Thymus (tissue), 11 donors: ENCODE measurements around the gene NOTUM. TPM values are rescaled to one million over a fixed set of nuclear protein-coding genes. Genes with fewer than 3 reads are reported as not detected.

ENCODE experiments used
- DNase-seq, 9 donors: peaks; one replicate each; pipeline ENCODE4 v3.0.0-alpha.2; 2013; ENCODE audit warnings: low spot score in 9 of 9, low read depth in 6 of 9, missing footprints in 1 of 9
- H3K27ac ChIP-seq, 2 donors: one replicate each; pipeline ENCODE4 v1.5.1; 2013; ENCODE audit warnings: control low read depth in 1 of 2, low read depth in 1 of 2, low read length in 1 of 2, mild to moderate bottlenecking in 1 of 2, moderate library complexity in 1 of 2
- H3K27me3 ChIP-seq, 2 donors: one replicate each; pipeline ENCODE4 v1.5.1; 2013; ENCODE audit warnings: low read length in 1 of 2; ENCODE audit not compliant: control insufficient read depth in 2 of 2, insufficient read depth in 1 of 2
- H3K36me3 ChIP-seq, 2 donors: one replicate each; pipeline ENCODE4 v1.5.1; 2013; ENCODE audit warnings: low read length in 1 of 2, mild to moderate bottlenecking in 1 of 2, moderate library complexity in 1 of 2; ENCODE audit not compliant: control insufficient read depth in 2 of 2, insufficient read depth in 2 of 2
- H3K4me1 ChIP-seq, 2 donors: one replicate each; pipeline ENCODE4 v1.5.1; 2013; ENCODE audit warnings: low read length in 2 of 2; ENCODE audit not compliant: control insufficient read depth in 2 of 2, insufficient read depth in 2 of 2
- H3K4me3 ChIP-seq, 2 donors: one replicate each; pipeline ENCODE4 v1.5.1; 2013; ENCODE audit warnings: low read length in 2 of 2, control low read depth in 1 of 2, mild to moderate bottlenecking in 1 of 2
- H3K9me3 ChIP-seq, 2 donors: one replicate each; pipeline ENCODE4 v1.5.1; 2013; ENCODE audit warnings: low read length in 1 of 2, mild to moderate bottlenecking in 1 of 2; ENCODE audit not compliant: control insufficient read depth in 2 of 2, insufficient read depth in 1 of 2
- WGBS: extraction: QIAGEN DNeasy Blood & Tissue Kit; methylation state at CpG from one replicate; pipeline ENCODE4 v1.1.7; 2013; 5-methylcytosine and 5-hydroxymethylcytosine counted together
- polyA plus RNA-seq: library from polyadenylated mRNA; stranded (reverse); fragments of 200-250 nt; gene quantifications from one replicate; pipeline ENCODE4 v1.2.3, GENCODE V29; 2013
- total RNA-seq: library from RNA; stranded (reverse); fragments of 120-200 nt; gene quantifications from one replicate; pipeline ENCODE4 v1.2.4, GENCODE V29; 2013
- donor health status: healthy.

Gene NOTUM
- total and polyA plus RNA-seq, 2 donors = 0.25 to 0.66 TPM

DNA sequence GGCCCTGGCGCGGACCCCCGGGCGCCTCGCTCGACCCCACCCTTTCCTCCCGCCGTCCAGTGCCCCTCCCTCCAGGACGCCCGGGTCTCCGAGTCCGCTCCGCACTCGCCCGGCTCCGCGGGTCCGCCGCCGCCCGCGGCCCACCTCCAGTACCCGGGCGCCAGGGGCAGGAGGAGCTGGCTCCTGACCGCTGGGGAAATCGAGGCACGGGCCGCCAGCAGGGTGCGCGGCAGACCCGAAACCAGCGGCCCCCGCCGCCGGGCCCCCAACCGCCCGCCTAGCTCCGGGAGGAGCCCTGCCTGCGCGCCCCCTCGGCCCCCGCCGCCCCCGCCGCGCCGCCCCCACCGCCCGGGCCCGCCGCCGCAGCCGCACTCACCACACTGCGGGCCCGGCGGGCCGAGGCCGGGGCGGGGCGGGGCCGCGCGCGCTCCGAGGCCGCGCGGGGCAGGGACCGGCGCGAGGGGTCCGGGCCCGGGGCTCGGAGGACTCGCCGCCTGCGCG lies 33.8 kb downstream of the NOTUM start:
- peaks cover 35 to 54% of the 10 kb centered on the region in 2 donors for H3K4me1 ChIP-seq
- peak overlapping the region in 1 of 2 donors; percentile 76 for H3K27ac ChIP-seq
- DNase-seq = peak in 1 of 9 donors; percentile 28
- peaks cover 20 to 51% of the 10 kb centered on the region in 2 donors for H3K27me3 ChIP-seq
- peak overlapping the region; percentile 59 to 92 for H3K4me3 ChIP-seq
- under 1% methylated on average over 78 of the region's 78 CpGs for WGBS
- H3K36me3 ChIP-seq = peaks cover 4 to 7% of the 10 kb centered on the region in 2 donors
- H3K9me3 ChIP-seq = peaks cover 0 to 8% of the 10 kb centered on the region in 2 donors

DNA sequence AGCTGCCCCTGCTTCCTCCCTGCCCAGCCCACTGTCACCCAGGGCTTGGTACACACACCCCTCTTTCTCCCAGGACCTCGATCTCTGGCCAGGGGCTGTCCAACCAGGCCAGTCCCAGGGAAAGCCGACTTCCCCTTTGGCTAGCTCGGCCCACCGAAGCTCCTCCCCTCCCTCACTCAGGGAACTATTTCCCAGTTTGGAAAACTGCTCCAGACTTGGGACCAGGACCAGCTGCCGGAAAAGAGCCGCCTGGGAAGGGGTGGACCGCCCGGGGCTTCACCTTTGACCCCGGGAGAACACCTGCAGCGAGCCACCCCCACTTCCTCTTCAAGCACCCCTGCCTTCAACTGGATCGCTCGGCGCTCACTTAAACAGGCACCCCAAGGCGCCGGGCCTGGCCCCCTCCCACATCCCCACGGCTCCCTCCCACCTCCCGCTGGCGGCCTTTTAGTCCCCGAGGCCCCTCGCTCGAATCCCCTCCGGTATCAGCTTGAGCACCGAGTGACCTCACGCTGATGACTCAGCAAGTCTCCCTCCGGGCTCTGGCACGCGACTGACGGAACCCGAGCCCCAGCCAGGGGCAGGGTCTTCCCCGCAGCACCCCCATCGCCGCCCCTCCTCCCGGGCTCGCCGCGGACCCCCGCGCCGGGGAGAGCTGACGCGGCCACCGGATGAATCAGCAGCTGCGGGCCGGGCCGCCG lies 34.4 kb downstream of the NOTUM start:
- Histone ChIP-seq H3K9me3 (peaks cover 0 to 8% of the 10 kb centered on the region in 2 donors), H3K27ac (peak overlapping the region; percentile 76 to 78), H3K36me3 (peaks cover 9 to 12% of the 10 kb centered on the region in 2 donors), H3K4me3 (peak overlapping the region; percentile 59 to 92), H3K4me1 (peaks cover 35 to 54% of the 10 kb centered on the region in 2 donors), H3K27me3 (peaks cover 20 to 47% of the 10 kb centered on the region in 2 donors)
- DNase-seq = peak in 4 of 9 donors; percentile 54 to 79 (median 64)
- 1% methylated on average over 46 of the region's 46 CpGs for WGBS

DNA sequence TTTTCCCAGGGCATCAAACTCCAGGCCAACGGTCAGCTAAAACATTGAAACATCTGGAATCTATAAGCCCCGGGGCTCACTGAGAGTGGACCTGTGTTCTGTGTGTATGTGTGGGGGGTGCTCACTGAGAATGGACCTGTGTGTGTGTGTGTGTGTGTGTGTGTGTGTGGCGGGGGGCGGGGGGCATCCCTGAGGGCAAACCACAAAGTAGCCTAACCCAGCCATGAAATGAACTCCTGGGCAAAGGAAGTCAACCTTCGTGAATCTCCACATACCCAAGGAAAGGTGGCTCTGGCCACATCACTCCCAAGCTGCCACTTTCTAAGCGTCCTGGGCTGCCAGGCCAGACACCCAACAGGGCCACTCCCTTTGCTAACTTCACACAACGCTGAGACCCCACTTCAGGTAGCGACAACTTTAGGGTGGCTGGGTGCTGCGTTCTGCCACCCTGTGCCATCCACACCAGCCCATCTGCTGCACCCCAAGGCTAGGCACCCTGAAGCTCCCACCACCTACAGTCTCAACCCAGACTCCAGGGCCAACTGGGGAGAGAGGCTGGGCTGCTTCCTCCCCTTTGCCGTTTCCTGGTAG lies 35.0 kb downstream of the NOTUM start:
- H3K4me1 ChIP-seq = peaks cover 35 to 52% of the 10 kb centered on the region in 2 donors

DNA sequence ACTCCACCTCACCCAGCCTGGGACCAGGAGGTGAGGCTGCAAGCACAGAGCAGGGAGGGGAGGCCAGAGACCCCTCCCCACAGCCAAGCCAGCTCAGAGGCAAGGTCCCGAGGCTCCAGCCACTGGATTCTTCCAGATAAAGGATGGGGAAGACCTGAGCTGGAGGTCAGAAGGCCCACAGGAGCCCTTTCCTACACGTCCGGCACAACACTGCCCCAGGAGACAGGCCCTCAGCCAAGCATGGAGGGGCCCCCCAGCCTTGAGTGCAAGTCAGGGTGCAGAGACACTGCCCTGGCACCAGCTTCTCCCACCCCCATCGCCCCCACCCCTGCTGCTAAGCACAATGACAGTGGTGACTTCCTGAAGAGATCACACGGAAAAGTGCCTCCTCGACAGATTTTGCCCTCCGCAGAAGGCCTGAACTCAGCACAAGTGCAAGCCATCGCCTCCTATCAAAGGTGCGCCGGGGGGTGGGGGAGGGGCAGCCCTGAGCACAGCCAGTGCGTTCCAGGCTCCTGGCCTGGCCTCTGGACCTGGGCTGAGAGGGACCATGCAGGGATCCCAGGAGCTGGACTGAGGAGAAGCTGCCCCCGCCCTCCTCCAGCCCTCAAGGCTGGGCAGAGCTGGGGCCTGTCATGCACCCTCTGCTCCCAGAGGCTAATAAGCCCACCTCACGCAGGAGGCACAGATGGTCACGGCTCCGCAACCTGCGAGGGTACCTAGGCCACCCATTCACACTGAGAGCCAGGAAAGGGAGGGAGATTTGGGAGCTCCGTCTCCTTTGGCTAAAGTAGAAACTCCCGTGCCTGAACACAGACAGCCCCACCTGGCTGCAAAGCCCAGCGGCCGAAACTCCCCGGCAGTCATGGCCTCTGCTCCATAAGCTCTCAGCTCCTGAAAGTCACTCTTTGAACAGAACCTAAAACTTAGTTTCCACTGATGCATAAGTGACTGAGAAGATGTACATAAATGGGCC lies 36.1 kb downstream of the NOTUM start:
- Histone ChIP-seq H3K4me1 (peaks cover 35 to 46% of the 10 kb centered on the region in 2 donors), H3K9me3 (peaks cover 0 to 8% of the 10 kb centered on the region in 2 donors), H3K4me3 (no peak overlapping the region), H3K27ac (peak overlapping the region in 1 of 2 donors; percentile 15), H3K36me3 (peaks cover 14 to 21% of the 10 kb centered on the region in 2 donors), H3K27me3 (peaks cover 20 to 30% of the 10 kb centered on the region in 2 donors)
- peak in 3 of 9 donors; percentile 44 to 69 (median 57) for DNase-seq
- WGBS = 70% methylated on average over 21 of the region's 21 CpGs

More for the DNA sequence above, 35.0 kb downstream of the NOTUM start:
- Histone ChIP-seq H3K27ac (peak overlapping the region; percentile 76 to 78), H3K27me3 (peaks cover 20 to 41% of the 10 kb centered on the region in 2 donors), H3K36me3 (peaks cover 9 to 16% of the 10 kb centered on the region in 2 donors), H3K9me3 (peaks cover 0 to 8% of the 10 kb centered on the region in 2 donors), H3K4me3 (peak overlapping the region; percentile 59 to 92)
- WGBS = 78% methylated on average over 10 of the region's 10 CpGs
- peak in 1 of 9 donors; percentile 35 for DNase-seq

DNA sequence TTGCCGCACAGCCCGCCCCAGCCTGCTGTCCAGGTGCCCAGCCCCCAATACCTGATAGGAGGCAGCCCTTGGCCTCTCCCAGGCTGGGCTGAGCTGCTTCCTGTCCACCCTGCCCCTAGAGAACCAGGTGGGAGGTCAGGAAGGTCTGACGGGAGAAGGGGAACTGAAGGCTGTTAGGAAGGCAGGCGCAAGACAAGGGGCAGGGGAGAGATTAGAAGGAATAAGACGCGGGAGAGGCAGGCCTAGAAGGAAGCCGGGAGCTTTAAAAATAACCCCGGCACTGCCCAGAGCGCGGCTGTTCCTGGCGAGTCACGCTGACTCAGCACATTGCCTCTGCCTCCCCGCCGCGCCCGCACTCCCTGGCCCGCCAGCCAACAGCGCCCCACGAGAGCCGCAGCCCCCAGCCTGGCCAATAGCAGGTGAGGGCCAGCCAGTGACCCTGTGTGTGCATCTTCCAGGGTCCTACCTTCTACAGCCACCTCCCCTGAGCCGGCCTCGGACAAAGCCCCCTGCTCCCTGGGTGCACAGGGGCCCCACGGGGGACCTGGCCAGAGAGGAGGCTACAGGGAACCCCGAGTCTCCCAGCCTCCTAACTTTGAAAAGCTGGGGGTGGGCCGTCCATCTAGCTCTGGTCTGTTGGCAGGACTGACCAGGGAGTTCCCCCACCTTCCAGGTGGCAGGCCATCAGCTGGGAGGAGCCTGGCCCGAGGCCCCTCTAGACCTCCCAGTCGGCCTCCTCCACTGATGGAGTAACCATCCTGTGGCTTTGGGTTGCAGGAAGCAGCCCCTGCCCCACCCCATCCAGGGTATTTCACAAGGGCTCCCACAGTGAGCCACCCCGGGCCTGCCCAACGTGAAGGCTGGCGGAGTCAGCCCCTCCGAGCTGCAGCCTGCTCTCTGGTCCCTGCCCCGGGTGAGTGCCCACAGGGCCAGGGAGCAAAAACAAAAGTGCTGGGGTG lies 37.4 kb downstream of the NOTUM start:
- peaks cover 19 to 24% of the 10 kb centered on the region in 2 donors for H3K36me3 ChIP-seq
- peak overlapping the region; percentile 32 to 33 for H3K27ac ChIP-seq
- DNase-seq = peak in 2 of 9 donors; percentile 20 to 44
- no peak overlapping the region for H3K4me3 ChIP-seq
- 21% methylated on average over 32 of the region's 32 CpGs for WGBS
- peaks cover 9 to 17% of the 10 kb centered on the region in 2 donors for H3K27me3 ChIP-seq
- peaks cover 0 to 5% of the 10 kb centered on the region in 2 donors for H3K9me3 ChIP-seq
- H3K4me1 ChIP-seq = peaks cover 34 to 43% of the 10 kb centered on the region in 2 donors

DNA sequence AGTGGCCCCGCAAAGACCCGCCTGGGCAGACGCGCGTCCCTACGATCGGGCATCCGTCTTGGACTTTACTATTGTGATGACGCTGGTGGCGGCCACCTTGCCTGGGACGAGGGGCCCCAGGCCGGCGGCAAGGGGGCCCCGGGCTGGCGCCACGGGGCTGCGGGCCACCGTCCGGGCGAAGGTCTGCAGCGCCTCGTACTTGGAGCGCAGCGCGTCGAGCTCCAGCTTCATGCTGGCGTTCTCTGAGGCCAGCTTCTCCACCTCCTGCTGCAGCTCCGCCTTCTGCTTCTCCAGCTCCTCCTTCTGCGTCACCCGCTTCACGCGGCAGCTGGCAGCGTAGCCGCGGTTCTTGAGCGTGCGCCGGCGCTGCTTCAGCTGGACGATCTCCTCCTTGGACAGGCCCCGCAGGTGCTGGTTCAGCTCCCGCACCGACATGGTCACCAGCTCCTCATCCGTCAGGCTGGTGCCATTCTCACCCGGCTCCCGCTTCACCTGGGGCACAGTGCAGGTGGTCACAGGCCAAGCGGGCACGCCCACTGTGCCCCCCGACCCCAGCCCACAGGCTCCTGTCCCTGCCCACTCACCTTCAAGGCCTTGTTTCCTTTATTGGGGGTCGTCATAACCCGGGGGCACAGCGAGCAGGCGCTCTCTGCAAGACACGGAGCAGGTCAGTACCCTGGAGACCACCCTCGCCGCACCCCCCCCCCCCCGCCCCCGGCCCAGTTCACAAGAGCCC lies 38.3 kb downstream of the NOTUM start:
- Histone ChIP-seq H3K9me3 (peaks cover 0 to 5% of the 10 kb centered on the region in 2 donors), H3K27ac (no peak overlapping the region), H3K36me3 (peaks cover 19 to 24% of the 10 kb centered on the region in 2 donors), H3K4me3 (no peak overlapping the region), H3K4me1 (peaks cover 30 to 40% of the 10 kb centered on the region in 2 donors), H3K27me3 (peaks cover under 1 to 9% of the 10 kb centered on the region in 2 donors)
- DNase-seq = no peak
- 90% methylated on average over 58 of the region's 58 CpGs for WGBS

DNA sequence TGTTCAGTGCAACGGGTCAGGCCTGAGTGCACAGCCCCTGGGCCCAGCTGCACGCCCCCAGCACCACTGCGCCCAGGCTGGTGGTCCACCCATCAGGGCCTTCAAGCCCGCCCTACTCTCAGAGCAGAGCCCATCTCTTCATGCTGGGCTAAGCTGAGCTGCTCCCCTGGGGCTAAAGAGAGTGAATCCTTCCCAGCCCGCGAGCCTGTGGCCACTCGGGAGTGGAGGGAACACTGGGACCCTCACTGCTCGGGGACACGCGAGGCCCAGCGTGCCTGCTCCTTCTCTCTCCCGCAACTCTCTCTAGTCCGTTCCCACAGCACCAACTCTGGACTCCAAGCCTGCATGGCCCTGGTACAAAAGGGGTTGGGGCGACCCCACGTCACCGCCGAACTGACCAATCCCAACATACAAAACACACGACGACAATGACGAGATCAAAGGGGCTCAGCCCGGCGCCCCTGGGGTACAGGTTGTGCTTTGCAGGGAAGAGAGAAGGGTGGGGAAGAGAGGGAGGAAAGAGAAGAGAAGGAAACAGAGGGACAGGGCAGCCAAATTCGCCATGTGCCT lies 38.9 kb downstream of the NOTUM start:
- H3K27me3 ChIP-seq = peaks cover 0 to 8% of the 10 kb centered on the region in 2 donors
- peaks cover 0 to 5% of the 10 kb centered on the region in 2 donors for H3K9me3 ChIP-seq
- no peak overlapping the region for H3K4me3 ChIP-seq
- peaks cover 19 to 24% of the 10 kb centered on the region in 2 donors for H3K36me3 ChIP-seq
- no peak overlapping the region for H3K27ac ChIP-seq
- WGBS = 98% methylated on average over 23 of the region's 23 CpGs
- H3K4me1 ChIP-seq = peaks cover 34 to 44% of the 10 kb centered on the region in 2 donors
- DNase-seq = no peak
